Colonic mucosa (tissue), 4 donors: ENCODE data around the gene IMMT. TPM values are rescaled to one million over a fixed set of nuclear protein-coding genes. Genes with fewer than 3 reads are reported as not detected.
A peak's percentile ranks its signal among the peaks of the same experiment; 100 is the strongest.
"Not testable (repeated sequence)": the region's sequence is repeated elsewhere in the genome, so short reads cannot be mapped to it uniquely, and the experiment has no call there.

ENCODE experiments used
- DNase-seq: peaks from one replicate; pipeline ENCODE4 v3.0.0-alpha.2; 2020
- H3K27ac ChIP-seq: fragments of 200-600 bp; one replicate; pipeline ENCODE4 v1.8.0; 2021
- H3K27me3 ChIP-seq: fragments of 200-600 bp; one replicate; pipeline ENCODE4 v1.8.0; 2021
- H3K36me3 ChIP-seq: fragments of 200-600 bp; one replicate; pipeline ENCODE4 v1.8.0; 2021
- H3K4me1 ChIP-seq: fragments of 200-600 bp; one replicate; pipeline ENCODE4 v1.8.0; 2021; ENCODE audit warnings: mild to moderate bottlenecking
- H3K4me3 ChIP-seq: fragments of 200-600 bp; one replicate; pipeline ENCODE4 v1.8.0; 2021
- H3K9ac ChIP-seq, 2 donors: one replicate each; pipeline ENCODE4 v1.7.0; 2013; ENCODE audit warnings: control low read depth in 2 of 2, low read depth in 2 of 2, low read length in 2 of 2
- H3K9me3 ChIP-seq: fragments of 200-600 bp; one replicate; pipeline ENCODE4 v1.8.0; 2021
- intact Hi-C: fragments of 100-400 bp; cut with DNase I; formaldehyde crosslinking; loops from one replicate; pipeline ENCODE4 v1.14.1; 2022
- total RNA-seq, 2 donors: library from RNA; stranded (reverse); fragmentation: NEBNext Ultra II Directional in 1 of 2; extraction: Animal tissue kit (Norgen Biotek cat#: 25700) in 1 of 2; gene quantifications; one replicate each; pipeline ENCODE4 v1.2.1, GENCODE V29; 2021
- TF ChIP-seq, protein P1 (sequence below): fragments of 200-600 bp; IDR thresholded peaks from one replicate; pipeline ENCODE4 v1.8.0; 2022; ENCODE audit warnings: antibody characterized with exemption, mild to moderate bottlenecking
- donor health status: healthy.
- donor health status: DM: no; HTN: no; CAD: no.
- donor health status: DM: no; HTN: no; CAD: no.

Gene IMMT
- 100 to 1,000 TPM; 125 to 127 TPM for total RNA-seq

DNA sequence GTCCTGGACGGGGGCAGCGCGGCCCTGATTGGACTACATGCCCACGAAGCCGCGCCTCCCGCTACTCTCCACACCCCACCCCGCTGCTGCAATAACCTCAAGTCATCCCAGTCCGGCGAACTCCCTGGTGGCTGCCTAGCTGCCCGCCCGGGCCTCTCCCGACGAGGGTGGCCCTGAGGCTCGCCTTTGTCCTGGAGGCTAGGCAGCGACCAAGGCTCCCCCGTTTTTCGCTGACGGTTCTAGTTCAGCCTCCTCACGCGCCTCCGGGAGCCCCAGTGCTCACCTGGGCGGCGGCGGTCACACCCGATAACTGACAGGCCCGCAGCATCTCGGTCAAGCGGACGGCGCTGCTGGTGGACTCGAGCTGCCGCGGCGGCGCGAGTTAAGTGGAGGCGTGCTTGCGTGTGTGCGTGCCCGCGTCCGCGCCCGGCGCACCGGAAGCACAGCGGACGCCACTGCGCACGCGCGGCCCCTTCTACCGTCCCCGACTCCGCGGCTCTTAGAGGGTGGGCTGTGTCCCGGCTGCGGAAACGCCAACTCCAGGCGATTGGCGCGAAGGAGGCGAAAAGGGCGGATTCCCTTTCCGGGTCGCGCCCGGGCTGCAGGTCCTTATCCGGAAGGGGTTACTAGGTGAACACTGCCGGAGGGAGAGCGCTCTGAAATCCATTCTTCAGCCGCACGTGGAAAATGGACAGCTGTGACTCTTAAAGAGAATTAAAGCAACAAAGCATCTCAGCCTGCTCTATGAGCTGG is at the start of gene IMMT:
IMMT (minus strand) TSS at position 408 of the 753 bp plus-strand sequence; CDS start at position 328, 80 bp downstream.
- H3K4me1 ChIP-seq, result peaks cover 18% of the 10 kb centered on the region
- H3K27me3 ChIP-seq, result no peaks in the 10 kb centered on the region
- DNase-seq, result peak; percentile 96
- H3K36me3 ChIP-seq, result no peaks in the 10 kb centered on the region
- H3K27ac ChIP-seq, result peak within 1 kb of the TSS; percentile 100
- H3K9me3 ChIP-seq, result no peaks in the 10 kb centered on the region
- TF ChIP-seq, protein P1, sequence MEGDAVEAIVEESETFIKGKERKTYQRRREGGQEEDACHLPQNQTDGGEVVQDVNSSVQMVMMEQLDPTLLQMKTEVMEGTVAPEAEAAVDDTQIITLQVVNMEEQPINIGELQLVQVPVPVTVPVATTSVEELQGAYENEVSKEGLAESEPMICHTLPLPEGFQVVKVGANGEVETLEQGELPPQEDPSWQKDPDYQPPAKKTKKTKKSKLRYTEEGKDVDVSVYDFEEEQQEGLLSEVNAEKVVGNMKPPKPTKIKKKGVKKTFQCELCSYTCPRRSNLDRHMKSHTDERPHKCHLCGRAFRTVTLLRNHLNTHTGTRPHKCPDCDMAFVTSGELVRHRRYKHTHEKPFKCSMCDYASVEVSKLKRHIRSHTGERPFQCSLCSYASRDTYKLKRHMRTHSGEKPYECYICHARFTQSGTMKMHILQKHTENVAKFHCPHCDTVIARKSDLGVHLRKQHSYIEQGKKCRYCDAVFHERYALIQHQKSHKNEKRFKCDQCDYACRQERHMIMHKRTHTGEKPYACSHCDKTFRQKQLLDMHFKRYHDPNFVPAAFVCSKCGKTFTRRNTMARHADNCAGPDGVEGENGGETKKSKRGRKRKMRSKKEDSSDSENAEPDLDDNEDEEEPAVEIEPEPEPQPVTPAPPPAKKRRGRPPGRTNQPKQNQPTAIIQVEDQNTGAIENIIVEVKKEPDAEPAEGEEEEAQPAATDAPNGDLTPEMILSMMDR, result no peak
- peak within 1 kb of the TSS; percentile 96 for H3K4me3 ChIP-seq
- peak within 1 kb of the TSS; percentile 93 to 99 for H3K9ac ChIP-seq
- intact Hi-C loops, result no loop called here

DNA sequence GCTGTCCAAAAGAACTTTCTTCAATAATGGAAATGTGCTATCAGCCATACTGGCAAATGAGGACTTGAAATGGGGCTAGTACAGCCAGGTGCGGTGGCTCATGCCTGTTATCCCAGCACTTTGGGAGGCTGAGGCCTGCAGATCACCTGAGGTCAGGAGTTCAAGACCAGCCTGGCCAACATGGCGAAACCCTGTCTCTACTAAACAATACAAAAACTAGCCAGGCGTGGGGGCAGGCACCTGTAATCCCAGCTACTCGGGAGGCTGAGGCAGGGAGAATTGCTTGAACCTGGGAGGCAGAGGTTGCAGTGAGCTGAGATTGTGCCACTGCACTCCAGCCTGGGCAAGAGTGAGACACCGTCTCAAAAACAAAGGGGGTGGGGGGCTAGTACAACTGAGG is 49.5 kb upstream of the IMMT start:
- intact Hi-C loops, H3K9ac ChIP-seq, H3K36me3 ChIP-seq, H3K9me3 ChIP-seq, H3K27me3 ChIP-seq, H3K4me3 ChIP-seq, H3K27ac ChIP-seq, H3K4me1 ChIP-seq, DNase-seq: not testable (repeated sequence)

DNA sequence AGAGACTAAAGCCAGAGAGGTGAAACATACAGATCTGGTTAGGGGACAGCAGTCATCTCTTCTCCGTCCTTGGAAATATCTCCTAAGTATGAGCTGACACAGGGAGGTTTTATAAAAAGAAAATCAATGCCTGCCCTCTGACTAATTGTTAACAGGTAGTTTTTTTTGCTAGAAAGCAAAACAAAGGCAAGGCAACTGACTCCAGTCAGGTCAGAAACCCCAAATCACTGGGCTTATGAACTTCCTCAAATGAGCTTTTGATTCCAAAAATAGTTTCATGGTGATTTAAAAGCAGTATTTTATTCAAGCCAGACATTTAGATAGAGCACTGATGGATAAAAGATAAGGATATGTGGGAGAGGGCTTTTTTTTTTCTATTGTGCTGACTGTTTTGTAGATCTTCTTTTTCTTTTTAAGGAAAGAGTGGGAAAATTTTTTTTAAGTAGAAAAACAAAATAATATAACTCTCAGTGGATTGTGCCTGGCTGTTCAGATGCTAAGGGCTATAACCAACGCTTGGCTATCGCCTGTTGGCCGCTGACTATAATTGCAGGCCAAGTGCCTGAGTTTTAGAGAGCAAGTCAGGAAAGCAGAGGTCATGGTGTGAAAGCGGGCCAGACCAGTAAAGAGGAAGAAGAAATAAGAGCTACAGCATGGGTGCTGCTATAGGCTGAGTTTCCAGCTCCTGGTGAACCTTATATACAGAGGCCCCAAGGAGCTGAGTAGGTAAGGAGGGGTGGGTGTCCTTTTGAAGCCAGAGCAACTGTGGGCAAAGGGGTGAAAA is 48.9 kb upstream of the IMMT start:
- DNase-seq, result no peak
- TF ChIP-seq, protein P1, result no peak
- no peaks in the 10 kb centered on the region for H3K27me3 ChIP-seq
- H3K27ac ChIP-seq, result no peak overlapping the region
- H3K9me3 ChIP-seq, result no peaks in the 10 kb centered on the region
- H3K9ac ChIP-seq, result no peak overlapping the region
- no peaks in the 10 kb centered on the region for H3K4me1 ChIP-seq
- intact Hi-C loops, result no loop called here
- no peak overlapping the region for H3K4me3 ChIP-seq
- no peaks in the 10 kb centered on the region for H3K36me3 ChIP-seq

DNA sequence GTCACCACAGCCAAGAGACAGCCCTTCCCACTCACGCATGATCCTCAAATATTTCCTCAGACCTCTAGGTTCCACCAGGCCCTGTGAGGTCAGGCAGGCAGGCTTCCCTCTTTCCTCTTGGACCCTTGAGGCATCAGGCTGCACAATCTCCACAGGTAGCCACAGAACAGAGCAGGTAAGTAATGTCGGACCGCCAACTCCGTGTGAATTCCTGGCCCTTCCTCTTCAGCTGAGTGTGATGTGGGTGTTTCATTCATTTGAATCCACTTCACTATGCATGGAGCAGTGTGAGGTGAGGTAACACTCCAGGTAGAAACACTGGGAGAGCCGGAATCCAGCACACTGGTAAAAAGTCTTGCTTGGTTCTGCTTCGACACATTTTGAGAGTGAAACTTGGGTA is 48.0 kb upstream of the IMMT start:
- no peaks in the 10 kb centered on the region for H3K9me3 ChIP-seq
- no peaks in the 10 kb centered on the region for H3K4me1 ChIP-seq
- no peaks in the 10 kb centered on the region for H3K36me3 ChIP-seq
- no peak overlapping the region for H3K9ac ChIP-seq
- no peak overlapping the region for H3K4me3 ChIP-seq
- no peak for DNase-seq
- intact Hi-C loops, result no loop called here
- TF ChIP-seq, protein P1, result no peak
- H3K27ac ChIP-seq, result no peak overlapping the region
- H3K27me3 ChIP-seq, result no peaks in the 10 kb centered on the region

DNA sequence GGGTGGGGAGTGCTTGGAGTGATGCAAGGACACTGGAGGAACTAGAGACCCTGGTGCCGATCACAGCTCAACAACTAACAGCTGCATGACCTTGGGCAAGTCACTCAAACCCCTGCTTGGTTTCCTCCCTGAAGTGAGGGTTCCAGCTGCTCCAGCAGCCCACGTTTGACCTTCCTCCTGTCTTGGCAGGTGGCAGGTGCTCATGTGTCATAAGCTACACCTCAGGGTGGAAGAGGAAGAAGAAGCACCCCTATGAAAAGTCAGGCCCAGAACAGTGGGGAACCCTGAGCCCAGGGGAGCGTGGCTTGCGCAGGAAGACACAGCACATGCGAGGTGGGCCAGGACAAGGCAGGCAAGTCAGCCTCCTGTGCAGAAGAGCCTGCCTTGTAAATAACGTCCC is 46.3 kb upstream of the IMMT start:
- intact Hi-C loops, result no loop called here
- Histone ChIP-seq H3K27ac (no peak overlapping the region), H3K27me3 (no peaks in the 10 kb centered on the region), H3K9ac (no peak overlapping the region), H3K36me3 (no peaks in the 10 kb centered on the region), H3K4me1 (no peaks in the 10 kb centered on the region), H3K9me3 (no peaks in the 10 kb centered on the region), H3K4me3 (no peak overlapping the region)
- DNase-seq, result no peak
- TF ChIP-seq, protein P1, result no peak

DNA sequence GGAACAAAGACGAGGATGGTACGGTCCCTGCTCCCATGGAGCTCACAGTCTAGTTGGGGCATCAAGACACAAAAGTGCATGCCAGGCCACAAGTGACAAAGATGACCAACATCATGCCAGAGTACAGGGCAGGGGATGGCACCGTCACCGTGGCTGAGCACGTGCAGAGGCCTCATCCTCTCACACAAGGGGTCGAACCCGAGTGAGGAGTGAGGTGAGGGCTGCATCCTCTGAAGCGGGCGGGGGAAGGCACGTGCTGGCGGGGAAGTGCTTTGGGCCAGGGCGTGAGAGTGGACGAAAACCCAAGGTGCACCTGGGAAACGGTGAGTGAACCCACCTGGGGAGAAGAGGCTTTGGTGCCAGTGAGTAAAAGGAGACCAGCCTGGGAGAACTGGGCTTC is 45.0 kb upstream of the IMMT start:
- no peaks in the 10 kb centered on the region for H3K27me3 ChIP-seq
- no peaks in the 10 kb centered on the region for H3K9me3 ChIP-seq
- intact Hi-C loops, result no loop called here
- TF ChIP-seq, protein P1, result no peak
- DNase-seq, result no peak
- no peak overlapping the region for H3K27ac ChIP-seq
- H3K4me3 ChIP-seq, result no peak overlapping the region
- no peak overlapping the region for H3K9ac ChIP-seq
- H3K4me1 ChIP-seq, result no peaks in the 10 kb centered on the region
- H3K36me3 ChIP-seq, result no peaks in the 10 kb centered on the region
